SU-DHL-6 (cell line): Measurements from ENCODE around the gene ELAVL2.

ENCODE experiments used
- H2AFZ ChIP-seq: fragments of 200-600 bp; sonication (generic); 2 replicates; pipeline ENCODE4 v1.6.1; 2014; ENCODE audit warnings: low read depth, mild to moderate bottlenecking, moderate library complexity, mixed read lengths, antibody characterized with exemption, low read length; ENCODE audit not compliant: severe bottlenecking
- H3F3A ChIP-seq: fragments of 200-600 bp; shearing (Covaris generic); 2 replicates; pipeline ENCODE4 v1.6.0; 2016; ENCODE audit warnings: antibody characterized with exemption, mild to moderate bottlenecking; ENCODE audit not compliant: insufficient read depth
- H3K27ac ChIP-seq: fragments of 200-600 bp; sonication (generic); 2 replicates; pipeline ENCODE4 v1.5.1; 2016; ENCODE audit warnings: low read depth, mild to moderate bottlenecking, low read length, moderate library complexity, mixed read lengths
- H3K27me3 ChIP-seq: fragments of 200-600 bp; sonication (generic), shearing (Covaris generic); 2 replicates; pipeline ENCODE4 v1.6.0; 2014; ENCODE audit warnings: mild to moderate bottlenecking, low read length
- H3K36me3 ChIP-seq: fragments of 200-600 bp; sonication (generic); 2 replicates; pipeline ENCODE4 v1.6.1; 2014; ENCODE audit warnings: mild to moderate bottlenecking, low read length, mixed read lengths
- H3K4me2 ChIP-seq: fragments of 300-600, 200-600 bp; shearing (Covaris generic), sonication (generic); 2 replicates; pipeline ENCODE4 v1.6.0; 2014; ENCODE audit warnings: low read length, low read depth, mild to moderate bottlenecking; ENCODE audit not compliant: poor library complexity, severe bottlenecking
- H3K4me3 ChIP-seq: fragments of 200-600 bp; sonication (generic); 2 replicates; pipeline ENCODE4 v1.5.1; 2014; ENCODE audit warnings: antibody characterized with exemption, low read length, mild to moderate bottlenecking, mixed read lengths; ENCODE audit not compliant: insufficient read depth, poor library complexity, severe bottlenecking
- H3K79me2 ChIP-seq: fragments of 200-600 bp; sonication (generic); 2 replicates; pipeline ENCODE4 v1.6.1; 2014; ENCODE audit warnings: mild to moderate bottlenecking, low read length, moderate library complexity; ENCODE audit not compliant: insufficient read depth
- H3K9ac ChIP-seq: fragments of 200-600 bp; sonication (generic); 2 replicates; pipeline ENCODE4 v1.7.0; 2014; ENCODE audit warnings: mild to moderate bottlenecking, low read length
- H3K9me2 ChIP-seq: fragments of 200-600 bp; sonication (generic); replicated peaks from 2 replicates; pipeline ENCODE4 v1.6.1; 2014; ENCODE audit warnings: low read length; ENCODE audit not compliant: insufficient read depth
- H3K9me3 ChIP-seq: fragments of 200-600 bp; sonication (generic); 2 replicates; pipeline ENCODE4 v1.6.1; 2014; ENCODE audit warnings: low read length, mixed read lengths; ENCODE audit not compliant: insufficient read depth
- H4K20me1 ChIP-seq: fragments of 200-600 bp; sonication (generic); 2 replicates; pipeline ENCODE4 v1.6.1; 2014; ENCODE audit warnings: low read depth, mild to moderate bottlenecking, antibody characterized with exemption, low read length, moderate library complexity, mixed read lengths
- CTCF ChIP-seq: fragments of 200-600 bp; sonication (generic); IDR thresholded peaks from one replicate; pipeline ENCODE4 v1.5.1; 2017; ENCODE audit warnings: antibody characterized with exemption, mild to moderate bottlenecking, low read length, moderate library complexity; ENCODE audit not compliant: insufficient read depth, poor library complexity, severe bottlenecking
- EZH2phosphoT487 ChIP-seq: fragments of 200-600 bp; sonication (generic), shearing (Covaris generic); conservative IDR thresholded peaks from 2 replicates; pipeline ENCODE4 v1.6.1; 2018; ENCODE audit warnings: mild to moderate bottlenecking, antibody characterized with exemption, low read length, moderate library complexity, mixed read lengths

Gene ELAVL2

GRCh38 chr9:23702311-23702922, 123.6 kb downstream of the ELAVL2 start:
- H3F3A ChIP-seq, result no peaks in the 10 kb centered on the region
- no peaks in the 10 kb centered on the region for H3K79me2 ChIP-seq
- no peaks in the 10 kb centered on the region for H3K9me2 ChIP-seq
- H4K20me1 ChIP-seq, result no peaks in the 10 kb centered on the region
- no peaks in the 10 kb centered on the region for H3K27me3 ChIP-seq
- H3K4me3 ChIP-seq, result no peak overlapping the region
- H3K9me3 ChIP-seq, result no peaks in the 10 kb centered on the region; the same call in 1 of the 2 replicates
- H3K36me3 ChIP-seq, result no peaks in the 10 kb centered on the region
- no peak overlapping the region for H3K9ac ChIP-seq
- no peak overlapping the region for H3K27ac ChIP-seq
- TF ChIP-seq CTCF (no peak), EZH2phosphoT487 (no peak)
- no peak overlapping the region for H3K4me2 ChIP-seq
- H2AFZ ChIP-seq, result no peak overlapping the region

- H3F3A ChIP-seq, result no peaks in the 10 kb centered on the region
- H3K79me2 ChIP-seq, result no peaks in the 10 kb centered on the region
- H3K9ac ChIP-seq, result no peak overlapping the region
- no peak overlapping the region for H2AFZ ChIP-seq
- no peaks in the 10 kb centered on the region for H3K27me3 ChIP-seq
- no peak overlapping the region for H3K4me2 ChIP-seq
- H4K20me1 ChIP-seq, result no peaks in the 10 kb centered on the region
- no peaks in the 10 kb centered on the region; the same call in 1 of the 2 replicates for H3K9me3 ChIP-seq
- H3K4me3 ChIP-seq, result no peak overlapping the region
- no peak overlapping the region for H3K27ac ChIP-seq
- no peaks in the 10 kb centered on the region for H3K36me3 ChIP-seq
- TF ChIP-seq CTCF, result no peak
- H3K9me2 ChIP-seq, result no peaks in the 10 kb centered on the region
These were observed 124.7 kb downstream of the ELAVL2 start for GRCh38 chr9:23701291-23701690.

- Histone ChIP-seq H3K4me3 (no peak overlapping the region), H3K27ac (no peak overlapping the region), H3K79me2 (no peaks in the 10 kb centered on the region), H4K20me1 (no peaks in the 10 kb centered on the region), H3K9me3 (no peaks in the 10 kb centered on the region; the same call in 1 of the 2 replicates), H2AFZ (no peak overlapping the region), H3F3A (no peaks in the 10 kb centered on the region), H3K4me2 (no peak overlapping the region), H3K27me3 (no peaks in the 10 kb centered on the region), H3K9ac (no peak overlapping the region), H3K36me3 (no peaks in the 10 kb centered on the region), H3K9me2 (no peaks in the 10 kb centered on the region)
- TF ChIP-seq EZH2phosphoT487 (no peak), CTCF (no peak)
These were observed 125.7 kb downstream of the ELAVL2 start for GRCh38 chr9:23700359-23700758.
